Measurements from ENCODE around the gene DPP10.

The DPP10 gene

GRCh38 chr2:115554153-115554552, 1111.7 kb downstream of the DPP10 start:
- no peak for DNase-seq (ENCODE audit: low read depth, low spot score)
- Histone ChIP-seq H3K4me1 (ENCODE audit: insufficient read depth, insufficient read length) (no peaks in the 10 kb centered on the region), H3K36me3 (ENCODE audit: insufficient read depth, insufficient read length, low read length) (no peaks in the 10 kb centered on the region), H3K27me3 (ENCODE audit: insufficient read depth, insufficient read length) (no peaks in the 10 kb centered on the region), H3K9me3 (ENCODE audit: insufficient read depth, low read length) (no peaks in the 10 kb centered on the region), H3K4me3 (ENCODE audit: insufficient read length, low read depth) (no peak overlapping the region), H3K9ac (ENCODE audit: insufficient read length, low read depth) (no peak overlapping the region)
- no peak for TF ChIP-seq SUZ12 (IDR thresholded peaks at IDR 0.05; ENCODE audit: extremely low read depth, insufficient read depth, insufficient read length)
- no peak for TF ChIP-seq ZNF274 (IDR thresholded peaks at IDR 0.05; ENCODE audit: low read depth, low read length)
- TF ChIP-seq YY1 (IDR thresholded peaks at IDR 0.05; ENCODE audit: insufficient read depth, insufficient read length), result no peak

GRCh38 chr2:115558725-115559124, 1116.3 kb downstream of the DPP10 start:
- no peaks in the 10 kb centered on the region for H3K4me1 ChIP-seq (ENCODE audit: insufficient read depth, insufficient read length)
- TF ChIP-seq SUZ12 (IDR thresholded peaks at IDR 0.05; ENCODE audit: extremely low read depth, insufficient read depth, insufficient read length), result no peak
- H3K4me3 ChIP-seq (ENCODE audit: insufficient read length, low read depth), result no peak overlapping the region
- H3K9ac ChIP-seq (ENCODE audit: insufficient read length, low read depth), result no peak overlapping the region
- DNase-seq (ENCODE audit: low read depth, low spot score), result peak; percentile 15
- H3K27me3 ChIP-seq (ENCODE audit: insufficient read depth, insufficient read length), result no peaks in the 10 kb centered on the region
- no peaks in the 10 kb centered on the region for H3K9me3 ChIP-seq (ENCODE audit: insufficient read depth, low read length)
- no peaks in the 10 kb centered on the region for H3K36me3 ChIP-seq (ENCODE audit: insufficient read depth, insufficient read length, low read length)

GRCh38 chr2:115560666-115561065, 1118.2 kb downstream of the DPP10 start:
- Histone ChIP-seq H3K27me3 (ENCODE audit: insufficient read depth, insufficient read length) (no peaks in the 10 kb centered on the region), H3K36me3 (ENCODE audit: insufficient read depth, insufficient read length, low read length) (no peaks in the 10 kb centered on the region), H3K4me3 (ENCODE audit: insufficient read length, low read depth) (no peak overlapping the region), H3K9me3 (ENCODE audit: insufficient read depth, low read length) (no peaks in the 10 kb centered on the region), H3K4me1 (ENCODE audit: insufficient read depth, insufficient read length) (no peaks in the 10 kb centered on the region), H3K9ac (ENCODE audit: insufficient read length, low read depth) (no peak overlapping the region)
- TF ChIP-seq ZNF274 (IDR thresholded peaks at IDR 0.05; ENCODE audit: low read depth, low read length) (no peak), SUZ12 (IDR thresholded peaks at IDR 0.05; ENCODE audit: extremely low read depth, insufficient read depth, insufficient read length) (no peak), YY1 (IDR thresholded peaks at IDR 0.05; ENCODE audit: insufficient read depth, insufficient read length) (no peak)
- DNase-seq (ENCODE audit: low read depth, low spot score), result no peak

- no peaks in the 10 kb centered on the region for H3K27me3 ChIP-seq (ENCODE audit: insufficient read depth, insufficient read length)
- TF ChIP-seq SUZ12 (IDR thresholded peaks at IDR 0.05; ENCODE audit: extremely low read depth, insufficient read depth, insufficient read length) (no peak), ZNF274 (IDR thresholded peaks at IDR 0.05; ENCODE audit: low read depth, low read length) (no peak), YY1 (IDR thresholded peaks at IDR 0.05; ENCODE audit: insufficient read depth, insufficient read length) (no peak)
Measured at GRCh38 chr2:115568643-115569042, 1126.2 kb downstream of the DPP10 start.

GRCh38 chr2:115569547-115569946, 1127.1 kb downstream of the DPP10 start:
- no peak overlapping the region for H3K9ac ChIP-seq (ENCODE audit: insufficient read length, low read depth)
- no peaks in the 10 kb centered on the region for H3K27me3 ChIP-seq (ENCODE audit: insufficient read depth, insufficient read length)
- no peaks in the 10 kb centered on the region for H3K4me1 ChIP-seq (ENCODE audit: insufficient read depth, insufficient read length)
- no peaks in the 10 kb centered on the region for H3K9me3 ChIP-seq (ENCODE audit: insufficient read depth, low read length)
- no peak overlapping the region for H3K4me3 ChIP-seq (ENCODE audit: insufficient read length, low read depth)
- TF ChIP-seq SUZ12 (IDR thresholded peaks at IDR 0.05; ENCODE audit: extremely low read depth, insufficient read depth, insufficient read length), result no peak
- no peak for TF ChIP-seq ZNF274 (IDR thresholded peaks at IDR 0.05; ENCODE audit: low read depth, low read length)
- TF ChIP-seq YY1 (IDR thresholded peaks at IDR 0.05; ENCODE audit: insufficient read depth, insufficient read length), result no peak
- H3K36me3 ChIP-seq (ENCODE audit: insufficient read depth, insufficient read length, low read length), result no peaks in the 10 kb centered on the region
- no peak for DNase-seq (ENCODE audit: low read depth, low spot score)

More at GRCh38 chr2:115568643-115569042, 1126.2 kb downstream of the DPP10 start:
- Histone ChIP-seq H3K36me3 (ENCODE audit: insufficient read depth, insufficient read length, low read length) (no peaks in the 10 kb centered on the region), H3K9ac (ENCODE audit: insufficient read length, low read depth) (no peak overlapping the region), H3K4me3 (ENCODE audit: insufficient read length, low read depth) (no peak overlapping the region), H3K9me3 (ENCODE audit: insufficient read depth, low read length) (no peaks in the 10 kb centered on the region), H3K4me1 (ENCODE audit: insufficient read depth, insufficient read length) (no peaks in the 10 kb centered on the region)
- no peak for DNase-seq (ENCODE audit: low read depth, low spot score)

GRCh38 chr2:115572746-115573145, 1130.3 kb downstream of the DPP10 start:
- H3K4me3 ChIP-seq (ENCODE audit: insufficient read length, low read depth), result no peak overlapping the region
- no peak for TF ChIP-seq ZNF274 (IDR thresholded peaks at IDR 0.05; ENCODE audit: low read depth, low read length)
- no peak for TF ChIP-seq SUZ12 (IDR thresholded peaks at IDR 0.05; ENCODE audit: extremely low read depth, insufficient read depth, insufficient read length)
- no peak for TF ChIP-seq YY1 (IDR thresholded peaks at IDR 0.05; ENCODE audit: insufficient read depth, insufficient read length)

GRCh38 chr2:115573756-115574155, 1131.3 kb downstream of the DPP10 start:
- no peaks in the 10 kb centered on the region for H3K27me3 ChIP-seq (ENCODE audit: insufficient read depth, insufficient read length)
- no peak for DNase-seq (ENCODE audit: low read depth, low spot score)
- H3K4me1 ChIP-seq (ENCODE audit: insufficient read depth, insufficient read length), result no peaks in the 10 kb centered on the region
- no peaks in the 10 kb centered on the region for H3K36me3 ChIP-seq (ENCODE audit: insufficient read depth, insufficient read length, low read length)
- no peak overlapping the region for H3K4me3 ChIP-seq (ENCODE audit: insufficient read length, low read depth)
- TF ChIP-seq YY1 (IDR thresholded peaks at IDR 0.05; ENCODE audit: insufficient read depth, insufficient read length) (no peak), ZNF274 (IDR thresholded peaks at IDR 0.05; ENCODE audit: low read depth, low read length) (no peak), SUZ12 (IDR thresholded peaks at IDR 0.05; ENCODE audit: extremely low read depth, insufficient read depth, insufficient read length) (no peak)
- H3K9me3 ChIP-seq (ENCODE audit: insufficient read depth, low read length), result no peaks in the 10 kb centered on the region
- no peak overlapping the region for H3K9ac ChIP-seq (ENCODE audit: insufficient read length, low read depth)

More at GRCh38 chr2:115572746-115573145, 1130.3 kb downstream of the DPP10 start:
- no peak for DNase-seq (ENCODE audit: low read depth, low spot score)
- H3K4me1 ChIP-seq (ENCODE audit: insufficient read depth, insufficient read length), result no peaks in the 10 kb centered on the region
- H3K9ac ChIP-seq (ENCODE audit: insufficient read length, low read depth), result no peak overlapping the region
- no peaks in the 10 kb centered on the region for H3K27me3 ChIP-seq (ENCODE audit: insufficient read depth, insufficient read length)
- no peaks in the 10 kb centered on the region for H3K9me3 ChIP-seq (ENCODE audit: insufficient read depth, low read length)
- H3K36me3 ChIP-seq (ENCODE audit: insufficient read depth, insufficient read length, low read length), result no peaks in the 10 kb centered on the region

- TF ChIP-seq SUZ12 (IDR thresholded peaks at IDR 0.05; ENCODE audit: extremely low read depth, insufficient read depth, insufficient read length), result no peak
- no peak for TF ChIP-seq ZNF274 (IDR thresholded peaks at IDR 0.05; ENCODE audit: low read depth, low read length)
- TF ChIP-seq YY1 (IDR thresholded peaks at IDR 0.05; ENCODE audit: insufficient read depth, insufficient read length), result no peak
- H3K9ac ChIP-seq (ENCODE audit: insufficient read length, low read depth), result no peak overlapping the region
- no peak for DNase-seq (ENCODE audit: low read depth, low spot score)
- no peaks in the 10 kb centered on the region for H3K27me3 ChIP-seq (ENCODE audit: insufficient read depth, insufficient read length)
- H3K4me1 ChIP-seq (ENCODE audit: insufficient read depth, insufficient read length), result no peaks in the 10 kb centered on the region
- no peaks in the 10 kb centered on the region for H3K36me3 ChIP-seq (ENCODE audit: insufficient read depth, insufficient read length, low read length)
- no peaks in the 10 kb centered on the region for H3K9me3 ChIP-seq (ENCODE audit: insufficient read depth, low read length)
- no peak overlapping the region for H3K4me3 ChIP-seq (ENCODE audit: insufficient read length, low read depth)
Measured at GRCh38 chr2:115574667-115575066, 1132.2 kb downstream of the DPP10 start.

Measured in NT2/D1 (cell line).